GM21528 (cell line): ENCODE measurements around the gene PALD1.
"Not testable (repeated sequence)": the region's sequence is repeated elsewhere in the genome, so short reads cannot be mapped to it uniquely, and the experiment has no call there.

Source experiments
- ATAC-seq: cut with Tn5 transposase; IDR thresholded peaks from one replicate; pipeline ENCODE4 v1.9.1; 2021; ENCODE audit warnings: mild to moderate bottlenecking, moderate library complexity; ENCODE audit not compliant: unreplicated experiment, low FRiP score

PALD1 gene

GRCh38 chr10:70481105-70481504 is 2.5 kb downstream of the PALD1 start:
- no peak for ATAC-seq

GRCh38 chr10:70481831-70482530 is 3.4 kb downstream of the PALD1 start:
- no peak for ATAC-seq

- no peak for ATAC-seq
Observed at GRCh38 chr10:70482982-70483760, 4.6 kb downstream of the PALD1 start.

GRCh38 chr10:70483872-70484271 is 5.3 kb downstream of the PALD1 start:
- ATAC-seq, result not testable (repeated sequence)

GRCh38 chr10:70487824-70488223 is 9.3 kb downstream of the PALD1 start:
- no peak for ATAC-seq

GRCh38 chr10:70490142-70490541 is 11.6 kb downstream of the PALD1 start:
- ATAC-seq, result no peak

- no peak for ATAC-seq
Observed at GRCh38 chr10:70491614-70492013, 13.0 kb downstream of the PALD1 start.

- ATAC-seq, result peak; percentile 27
Observed at GRCh38 chr10:70492786-70493659, 14.5 kb downstream of the PALD1 start.

GRCh38 chr10:70493660-70494234 is 15.2 kb downstream of the PALD1 start:
- peak; percentile 63 for ATAC-seq

GRCh38 chr10:70494536-70494935 is 16.0 kb downstream of the PALD1 start:
- peak; percentile 22 for ATAC-seq

GRCh38 chr10:70494966-70495365 is 16.4 kb downstream of the PALD1 start:
- ATAC-seq, result no peak

GRCh38 chr10:70495691-70496261 is 17.2 kb downstream of the PALD1 start:
- ATAC-seq, result no peak

GRCh38 chr10:70496341-70497119 is 18.0 kb downstream of the PALD1 start:
- no peak for ATAC-seq

GRCh38 chr10:70497120-70497545 is 18.6 kb downstream of the PALD1 start:
- no peak for ATAC-seq

GRCh38 chr10:70498970-70499835 is 20.6 kb downstream of the PALD1 start:
- ATAC-seq, result no peak

- ATAC-seq, result no peak
Observed at GRCh38 chr10:70499836-70500167, 21.2 kb downstream of the PALD1 start.

- no peak for ATAC-seq
Observed at GRCh38 chr10:70500368-70500767, 21.8 kb downstream of the PALD1 start.

GRCh38 chr10:70500812-70501301 is 22.3 kb downstream of the PALD1 start:
- ATAC-seq, result no peak

GRCh38 chr10:70502406-70502805 is 23.8 kb downstream of the PALD1 start:
- ATAC-seq, result no peak
